ENCODE measurements around the gene USP30.
A peak's percentile ranks its signal among the peaks of the same experiment; 100 is the strongest.
"Not testable (repeated sequence)": the region's sequence is repeated elsewhere in the genome, so short reads cannot be mapped to it uniquely, and the experiment has no call there.

The USP30 gene

GRCh38 chr12:109052414-109053323 is at the start of gene USP30:
TSS of gene USP30 (plus strand) at chr12:109052576. CDS start at chr12:109052679, 103 bp downstream.
- peak; percentile 85 for DNase-seq

- DNase-seq = no peak
Observed at GRCh38 chr12:109004017-109004416, 48.4 kb upstream of the USP30 start.

GRCh38 chr12:109009766-109010165 is 42.6 kb upstream of the USP30 start:
- DNase-seq = no peak

- DNase-seq = no peak
Observed at GRCh38 chr12:109010259-109010658, 42.1 kb upstream of the USP30 start.

- DNase-seq = no peak
Observed at GRCh38 chr12:109014984-109015765, 37.2 kb upstream of the USP30 start.

GRCh38 chr12:109016016-109016415 is 36.4 kb upstream of the USP30 start:
- DNase-seq = no peak

- no peak for DNase-seq
Observed at GRCh38 chr12:109016978-109017377, 35.4 kb upstream of the USP30 start.

- DNase-seq = no peak
Observed at GRCh38 chr12:109018296-109018695, 34.1 kb upstream of the USP30 start.

GRCh38 chr12:109020146-109020795 is 32.1 kb upstream of the USP30 start:
- DNase-seq = peak; percentile 48

GRCh38 chr12:109020796-109021380 is 31.5 kb upstream of the USP30 start, which contains the start of gene SVOP:
TSS of gene SVOP (minus strand) at chr12:109021068. CDS start at chr12:109020868, 200 bp downstream.
- peak; percentile 71 for DNase-seq

- DNase-seq = no peak
Observed at GRCh38 chr12:109027767-109028166, 24.6 kb upstream of the USP30 start.

- not testable (repeated sequence) for DNase-seq
Observed at GRCh38 chr12:109028624-109029023, 23.8 kb upstream of the USP30 start.

- no peak for DNase-seq
Observed at GRCh38 chr12:109029411-109029810, 23.0 kb upstream of the USP30 start.

- DNase-seq = no peak
Observed at GRCh38 chr12:109033239-109034196, 18.9 kb upstream of the USP30 start.

GRCh38 chr12:109036975-109037374 is 15.4 kb upstream of the USP30 start:
- DNase-seq = no peak

GRCh38 chr12:109044241-109044640 is 8.1 kb upstream of the USP30 start:
- DNase-seq = no peak

GRCh38 chr12:109047081-109047805 is 5.1 kb upstream of the USP30 start:
- no peak for DNase-seq

- DNase-seq = not testable (repeated sequence)
Observed at GRCh38 chr12:109048706-109049105, 3.7 kb upstream of the USP30 start.

- not testable (repeated sequence) for DNase-seq
Observed at GRCh38 chr12:109049794-109050193, 2.6 kb upstream of the USP30 start.

GRCh38 chr12:109052097-109052413 is 321 bp upstream of the USP30 start:
- no peak for DNase-seq

Data from NCI-H774 (cell line).